ENCODE results near the gene PAPPA. TPM values are rescaled to one million over a fixed set of nuclear protein-coding genes. Genes with fewer than 3 reads are reported as not detected.

The PAPPA gene
- total and polyA plus RNA-seq, 8 donors: 0.45 to 11.7 (median 1.9) TPM

DNA sequence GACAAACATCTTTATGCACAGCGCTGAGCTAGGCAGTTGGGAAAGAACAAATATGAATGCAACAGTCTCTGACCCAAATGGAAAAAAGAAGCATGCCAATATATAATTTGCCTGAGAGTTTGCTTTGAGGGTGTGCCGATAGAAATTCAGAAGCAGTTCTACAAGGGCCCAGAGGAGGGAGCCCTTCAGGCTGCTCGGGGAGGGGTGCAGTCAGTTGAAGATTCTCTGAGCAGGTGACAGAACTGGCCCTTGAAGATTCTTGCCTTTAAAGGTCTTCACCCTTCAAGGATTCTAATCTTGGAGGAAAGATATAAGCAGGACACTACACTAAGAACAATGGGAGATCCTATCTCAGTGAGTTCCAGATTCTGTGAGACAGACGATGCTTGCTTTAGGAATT lies 3.7 kb upstream of the PAPPA start:
- Histone ChIP-seq H3K4me1 (peaks cover 5 to 16% (median 12%) of the 10 kb centered on the region in 4 donors), H3K27ac (no peak overlapping the region), H3K27me3 (peaks cover 0 to 29% (median 9%) of the 10 kb centered on the region in 3 donors), H3K36me3 (no peaks in the 10 kb centered on the region), H3K4me3 (no peak overlapping the region), H3K9me3 (no peaks in the 10 kb centered on the region)
- DNase-seq: peak; percentile 49 to 50
- WGBS, 5 donors: 15 to 26% (median 18%) methylated on average over 4 of the region's 4 CpGs
- intact Hi-C loops (cut with DNase I; ENCODE audit: low total_unique reads): loop anchor here (10.0 kb wide), 2 partner anchors 425 to 505 kb away; no protein-coding TSS in a partner anchor
- TF ChIP-seq POLR2A (IDR thresholded peaks at IDR 0.05): no peak
- no peak for TF ChIP-seq EP300 (IDR thresholded peaks at IDR 0.05)
- TF ChIP-seq POLR2AphosphoS5 (IDR thresholded peaks at IDR 0.05): no peak
- peak in 4 of 7 experiments; percentile 34 to 59 (median 44) for TF ChIP-seq CTCF (IDR thresholded peaks at IDR 0.05)

- no peak overlapping the region for H3K27ac ChIP-seq
- intact Hi-C loops (cut with DNase I; ENCODE audit: low total_unique reads): loop anchor here (10.0 kb wide), 2 partner anchors 424 to 504 kb away; no protein-coding TSS in a partner anchor
- peaks cover 13 to 30% (median 21%) of the 10 kb centered on the region in 4 donors for H3K4me1 ChIP-seq
- WGBS, 5 donors: 39 to 68% (median 53%) methylated on average over 4 of the region's 4 CpGs
- no peaks in the 10 kb centered on the region for H3K36me3 ChIP-seq
- no peaks in the 10 kb centered on the region for H3K9me3 ChIP-seq
- no peak overlapping the region for H3K4me3 ChIP-seq
- TF ChIP-seq EP300 (IDR thresholded peaks at IDR 0.05): no peak
- no peak for TF ChIP-seq CTCF (IDR thresholded peaks at IDR 0.05)
- no peak for TF ChIP-seq POLR2AphosphoS5 (IDR thresholded peaks at IDR 0.05)
- no peak for TF ChIP-seq POLR2A (IDR thresholded peaks at IDR 0.05)
- DNase-seq: no peak
- H3K27me3 ChIP-seq: peaks cover 0 to 42% (median 19%) of the 10 kb centered on the region in 3 donors
These were observed 2.4 kb upstream of the PAPPA start for GRCh38 chr9:116151199-116151598.

- Histone ChIP-seq H3K27me3 (peaks cover 0 to 50% (median 19%) of the 10 kb centered on the region in 3 donors), H3K4me1 (peaks cover 15 to 38% (median 27%) of the 10 kb centered on the region in 4 donors), H3K9me3 (no peaks in the 10 kb centered on the region), H3K27ac (no peak overlapping the region), H3K4me3 (no peak overlapping the region), H3K36me3 (no peaks in the 10 kb centered on the region)
- intact Hi-C loops (cut with DNase I; ENCODE audit: low total_unique reads): loop anchor here (10.0 kb wide), 2 partner anchors 423 to 503 kb away; no protein-coding TSS in a partner anchor
- DNase-seq: no peak
- 41 to 55% (median 50%) methylated on average over 6 of the region's 6 CpGs for WGBS, 5 donors
- no peak for TF ChIP-seq EP300 (IDR thresholded peaks at IDR 0.05)
- no peak for TF ChIP-seq POLR2AphosphoS5 (IDR thresholded peaks at IDR 0.05)
- TF ChIP-seq POLR2A (IDR thresholded peaks at IDR 0.05): no peak
- no peak for TF ChIP-seq CTCF (IDR thresholded peaks at IDR 0.05)
These were observed 1.6 kb upstream of the PAPPA start for GRCh38 chr9:116151966-116152381.

GRCh38 chr9:116152390-116152789 lies 1.2 kb upstream of the PAPPA start:
- peak in 1 of 2 donors; percentile 36 for DNase-seq
- intact Hi-C loops (cut with DNase I; ENCODE audit: low total_unique reads): loop anchor here (10.0 kb wide), 2 partner anchors 422 to 502 kb away; no protein-coding TSS in a partner anchor

More at GRCh38 chr9:116152390-116152789, 1.2 kb upstream of the PAPPA start:
- no peaks in the 10 kb centered on the region for H3K36me3 ChIP-seq
- peaks cover 15 to 42% (median 29%) of the 10 kb centered on the region in 4 donors for H3K4me1 ChIP-seq
- peak overlapping the region in 2 of 5 donors; percentile 67 to 80 for H3K27ac ChIP-seq
- no peak overlapping the region for H3K4me3 ChIP-seq
- H3K9me3 ChIP-seq: no peaks in the 10 kb centered on the region
- peaks cover 0 to 54% (median 19%) of the 10 kb centered on the region in 3 donors for H3K27me3 ChIP-seq
- TF ChIP-seq EP300 (IDR thresholded peaks at IDR 0.05) (no peak), POLR2A (IDR thresholded peaks at IDR 0.05) (no peak), CTCF (IDR thresholded peaks at IDR 0.05) (peak in 2 of 7 experiments; percentile 27 to 29)
- 37 to 60% (median 52%) methylated on average over 2 of the region's 2 CpGs for WGBS, 5 donors
